ENCODE measurements around the gene ZIC5. TPM values are rescaled to one million over a fixed set of nuclear protein-coding genes. Genes with fewer than 3 reads are reported as not detected.

ZIC5 gene
- total and polyA plus RNA-seq, 4 donors: not detected

DNA sequence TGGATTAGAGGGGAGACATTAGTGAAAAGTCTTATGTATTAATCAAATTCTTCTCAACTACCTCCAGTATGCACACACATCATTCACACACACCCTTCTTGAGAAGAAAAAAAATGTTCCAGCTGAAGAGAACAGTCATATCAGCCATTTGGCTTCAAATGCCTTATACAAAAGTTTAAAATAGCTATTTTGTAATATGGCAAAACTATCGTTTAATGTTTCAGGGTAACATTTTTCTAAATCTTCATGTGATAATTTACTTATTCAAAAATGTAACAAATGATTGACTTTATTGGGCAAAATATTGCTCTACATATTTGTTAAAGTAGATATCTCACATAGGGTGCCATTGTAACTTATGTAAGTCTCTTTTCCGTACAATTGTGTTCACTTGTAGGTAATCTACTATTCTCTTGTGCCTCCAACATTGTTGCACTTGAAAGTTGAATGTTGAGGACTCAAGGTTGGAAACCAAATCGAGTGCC is 23.6 kb upstream of the ZIC5 start:
- H3K9ac ChIP-seq (ENCODE audit: low read depth in 1 of 2, low read length in 2 of 2): no peak overlapping the region
- WGBS: 20% methylated on average over 3 of the region's 3 CpGs
- peaks cover 0 to 5% (median 2%) of the 10 kb centered on the region in 4 donors for H3K4me1 ChIP-seq (ENCODE audit: control insufficient read depth in 4 of 4, insufficient read depth in 4 of 4, low read length in 3 of 4)
- peaks cover 0 to 49% (median 31%) of the 10 kb centered on the region in 4 donors for H3K27me3 ChIP-seq (ENCODE audit: control insufficient read depth in 4 of 4, insufficient read depth in 4 of 4, low read length in 3 of 4)
- H3K4me3 ChIP-seq (ENCODE audit: low read depth in 1 of 3, low read length in 3 of 3): no peak overlapping the region
- peaks cover 0 to 16% (median 3%) of the 10 kb centered on the region in 4 donors for H3K9me3 ChIP-seq (ENCODE audit: control insufficient read depth in 4 of 4, low read length in 3 of 4)
- H3K36me3 ChIP-seq (ENCODE audit: control insufficient read depth in 4 of 4, insufficient read depth in 3 of 4, low read depth in 1 of 4, low read length in 3 of 4): no peaks in the 10 kb centered on the region
- no peak for TF ChIP-seq RAD21 (IDR thresholded peaks at IDR 0.05)
- no peak for TF ChIP-seq HNF4G (IDR thresholded peaks at IDR 0.05)
- no peak for TF ChIP-seq FOXA2 (IDR thresholded peaks at IDR 0.05)
- TF ChIP-seq, protein P1, sequence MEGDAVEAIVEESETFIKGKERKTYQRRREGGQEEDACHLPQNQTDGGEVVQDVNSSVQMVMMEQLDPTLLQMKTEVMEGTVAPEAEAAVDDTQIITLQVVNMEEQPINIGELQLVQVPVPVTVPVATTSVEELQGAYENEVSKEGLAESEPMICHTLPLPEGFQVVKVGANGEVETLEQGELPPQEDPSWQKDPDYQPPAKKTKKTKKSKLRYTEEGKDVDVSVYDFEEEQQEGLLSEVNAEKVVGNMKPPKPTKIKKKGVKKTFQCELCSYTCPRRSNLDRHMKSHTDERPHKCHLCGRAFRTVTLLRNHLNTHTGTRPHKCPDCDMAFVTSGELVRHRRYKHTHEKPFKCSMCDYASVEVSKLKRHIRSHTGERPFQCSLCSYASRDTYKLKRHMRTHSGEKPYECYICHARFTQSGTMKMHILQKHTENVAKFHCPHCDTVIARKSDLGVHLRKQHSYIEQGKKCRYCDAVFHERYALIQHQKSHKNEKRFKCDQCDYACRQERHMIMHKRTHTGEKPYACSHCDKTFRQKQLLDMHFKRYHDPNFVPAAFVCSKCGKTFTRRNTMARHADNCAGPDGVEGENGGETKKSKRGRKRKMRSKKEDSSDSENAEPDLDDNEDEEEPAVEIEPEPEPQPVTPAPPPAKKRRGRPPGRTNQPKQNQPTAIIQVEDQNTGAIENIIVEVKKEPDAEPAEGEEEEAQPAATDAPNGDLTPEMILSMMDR (IDR thresholded peaks at IDR 0.05; ENCODE audit: low read depth, low read length, missing input control): no peak
- TF ChIP-seq HNF4A (conservative IDR thresholded peaks at IDR 0.05): no peak
- TF ChIP-seq GABPA (IDR thresholded peaks at IDR 0.05 in 1 of 2, conservative IDR thresholded peaks at IDR 0.05 in 1 of 2): no peak
- no peak for TF ChIP-seq TAF1 (conservative IDR thresholded peaks at IDR 0.05)
- TF ChIP-seq, protein P2, sequence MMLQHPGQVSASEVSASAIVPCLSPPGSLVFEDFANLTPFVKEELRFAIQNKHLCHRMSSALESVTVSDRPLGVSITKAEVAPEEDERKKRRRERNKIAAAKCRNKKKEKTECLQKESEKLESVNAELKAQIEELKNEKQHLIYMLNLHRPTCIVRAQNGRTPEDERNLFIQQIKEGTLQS (IDR thresholded peaks at IDR 0.05): no peak
- no peak for TF ChIP-seq NR2F2 (IDR thresholded peaks at IDR 0.05)
- TF ChIP-seq, protein P3, sequence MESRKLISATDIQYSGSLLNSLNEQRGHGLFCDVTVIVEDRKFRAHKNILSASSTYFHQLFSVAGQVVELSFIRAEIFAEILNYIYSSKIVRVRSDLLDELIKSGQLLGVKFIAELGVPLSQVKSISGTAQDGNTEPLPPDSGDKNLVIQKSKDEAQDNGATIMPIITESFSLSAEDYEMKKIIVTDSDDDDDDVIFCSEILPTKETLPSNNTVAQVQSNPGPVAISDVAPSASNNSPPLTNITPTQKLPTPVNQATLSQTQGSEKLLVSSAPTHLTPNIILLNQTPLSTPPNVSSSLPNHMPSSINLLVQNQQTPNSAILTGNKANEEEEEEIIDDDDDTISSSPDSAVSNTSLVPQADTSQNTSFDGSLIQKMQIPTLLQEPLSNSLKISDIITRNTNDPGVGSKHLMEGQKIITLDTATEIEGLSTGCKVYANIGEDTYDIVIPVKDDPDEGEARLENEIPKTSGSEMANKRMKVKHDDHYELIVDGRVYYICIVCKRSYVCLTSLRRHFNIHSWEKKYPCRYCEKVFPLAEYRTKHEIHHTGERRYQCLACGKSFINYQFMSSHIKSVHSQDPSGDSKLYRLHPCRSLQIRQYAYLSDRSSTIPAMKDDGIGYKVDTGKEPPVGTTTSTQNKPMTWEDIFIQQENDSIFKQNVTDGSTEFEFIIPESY (IDR thresholded peaks at IDR 0.05): no peak
- TF ChIP-seq RXRA (IDR thresholded peaks at IDR 0.05): no peak
- no peak for TF ChIP-seq FOXA1 (IDR thresholded peaks at IDR 0.05)
- no peak for TF ChIP-seq YY1 (IDR thresholded peaks at IDR 0.05)
- no peak for TF ChIP-seq SP1 (IDR thresholded peaks at IDR 0.05)
- DNase-seq (ENCODE audit: low spot score): no peak
- H3K27ac ChIP-seq (ENCODE audit: low read depth in 1 of 2, low read length in 2 of 2): no peak overlapping the region

DNA sequence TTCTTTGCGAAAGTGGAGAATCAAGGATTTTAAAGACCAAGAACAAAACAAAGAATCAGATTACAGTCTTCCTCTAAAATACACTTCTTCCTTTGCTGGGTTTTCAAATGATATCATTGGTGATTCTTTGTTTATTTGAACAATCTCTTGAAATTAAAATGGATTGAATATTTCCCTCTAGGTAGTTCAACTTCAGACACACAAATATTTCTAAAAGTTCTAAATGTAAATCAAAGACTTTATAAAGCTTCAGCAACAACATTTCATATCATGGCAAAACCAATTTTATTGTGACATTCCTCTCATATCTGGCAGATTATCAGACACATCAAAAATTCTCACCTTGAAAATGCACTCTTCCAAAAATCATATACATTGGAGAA is 23.1 kb upstream of the ZIC5 start:
- TF ChIP-seq, protein P1 (IDR thresholded peaks at IDR 0.05; ENCODE audit: low read depth, low read length, missing input control): no peak
- TF ChIP-seq FOXA1 (IDR thresholded peaks at IDR 0.05) (no peak), FOXA2 (IDR thresholded peaks at IDR 0.05) (no peak), YY1 (IDR thresholded peaks at IDR 0.05) (no peak), TAF1 (conservative IDR thresholded peaks at IDR 0.05) (no peak), NR2F2 (IDR thresholded peaks at IDR 0.05) (no peak), GABPA (IDR thresholded peaks at IDR 0.05 in 1 of 2, conservative IDR thresholded peaks at IDR 0.05 in 1 of 2) (no peak), JUND (IDR thresholded peaks at IDR 0.05) (no peak)
- TF ChIP-seq, protein P4, sequence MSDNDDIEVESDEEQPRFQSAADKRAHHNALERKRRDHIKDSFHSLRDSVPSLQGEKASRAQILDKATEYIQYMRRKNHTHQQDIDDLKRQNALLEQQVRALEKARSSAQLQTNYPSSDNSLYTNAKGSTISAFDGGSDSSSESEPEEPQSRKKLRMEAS (IDR thresholded peaks at IDR 0.05): no peak
- TF ChIP-seq, protein P5, sequence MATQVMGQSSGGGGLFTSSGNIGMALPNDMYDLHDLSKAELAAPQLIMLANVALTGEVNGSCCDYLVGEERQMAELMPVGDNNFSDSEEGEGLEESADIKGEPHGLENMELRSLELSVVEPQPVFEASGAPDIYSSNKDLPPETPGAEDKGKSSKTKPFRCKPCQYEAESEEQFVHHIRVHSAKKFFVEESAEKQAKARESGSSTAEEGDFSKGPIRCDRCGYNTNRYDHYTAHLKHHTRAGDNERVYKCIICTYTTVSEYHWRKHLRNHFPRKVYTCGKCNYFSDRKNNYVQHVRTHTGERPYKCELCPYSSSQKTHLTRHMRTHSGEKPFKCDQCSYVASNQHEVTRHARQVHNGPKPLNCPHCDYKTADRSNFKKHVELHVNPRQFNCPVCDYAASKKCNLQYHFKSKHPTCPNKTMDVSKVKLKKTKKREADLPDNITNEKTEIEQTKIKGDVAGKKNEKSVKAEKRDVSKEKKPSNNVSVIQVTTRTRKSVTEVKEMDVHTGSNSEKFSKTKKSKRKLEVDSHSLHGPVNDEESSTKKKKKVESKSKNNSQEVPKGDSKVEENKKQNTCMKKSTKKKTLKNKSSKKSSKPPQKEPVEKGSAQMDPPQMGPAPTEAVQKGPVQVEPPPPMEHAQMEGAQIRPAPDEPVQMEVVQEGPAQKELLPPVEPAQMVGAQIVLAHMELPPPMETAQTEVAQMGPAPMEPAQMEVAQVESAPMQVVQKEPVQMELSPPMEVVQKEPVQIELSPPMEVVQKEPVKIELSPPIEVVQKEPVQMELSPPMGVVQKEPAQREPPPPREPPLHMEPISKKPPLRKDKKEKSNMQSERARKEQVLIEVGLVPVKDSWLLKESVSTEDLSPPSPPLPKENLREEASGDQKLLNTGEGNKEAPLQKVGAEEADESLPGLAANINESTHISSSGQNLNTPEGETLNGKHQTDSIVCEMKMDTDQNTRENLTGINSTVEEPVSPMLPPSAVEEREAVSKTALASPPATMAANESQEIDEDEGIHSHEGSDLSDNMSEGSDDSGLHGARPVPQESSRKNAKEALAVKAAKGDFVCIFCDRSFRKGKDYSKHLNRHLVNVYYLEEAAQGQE (IDR thresholded peaks at IDR 0.05): no peak
- TF ChIP-seq, protein P2 (IDR thresholded peaks at IDR 0.05): no peak

More for the DNA sequence above, 23.1 kb upstream of the ZIC5 start:
- Histone ChIP-seq H3K9me3 (ENCODE audit: control insufficient read depth in 4 of 4, low read length in 3 of 4) (peaks cover 0 to 16% (median 3%) of the 10 kb centered on the region in 4 donors), H3K27ac (ENCODE audit: low read depth in 1 of 2, low read length in 2 of 2) (no peak overlapping the region), H3K4me3 (ENCODE audit: low read depth in 1 of 3, low read length in 3 of 3) (no peak overlapping the region), H3K36me3 (ENCODE audit: control insufficient read depth in 4 of 4, insufficient read depth in 3 of 4, low read depth in 1 of 4, low read length in 3 of 4) (no peaks in the 10 kb centered on the region), H3K9ac (ENCODE audit: low read depth in 1 of 2, low read length in 2 of 2) (no peak overlapping the region), H3K27me3 (ENCODE audit: control insufficient read depth in 4 of 4, insufficient read depth in 4 of 4, low read length in 3 of 4) (peaks cover 0 to 54% (median 34%) of the 10 kb centered on the region in 4 donors), H3K4me1 (ENCODE audit: control insufficient read depth in 4 of 4, insufficient read depth in 4 of 4, low read length in 3 of 4) (peaks cover 0 to 10% (median 2%) of the 10 kb centered on the region in 4 donors)
- DNase-seq (ENCODE audit: low spot score): no peak
- WGBS: 25% methylated on average over 1 of the region's 1 CpG

All from liver (tissue), 9 donors.